ENCODE data around the gene POLR2J. TPM values are rescaled to one million over a fixed set of nuclear protein-coding genes. Genes with fewer than 3 reads are reported as not detected.

Gene POLR2J
- total RNA-seq, 1 donor from 2014 or later = 48.6 TPM

GRCh38 chr7:102450242-102450641 lies 28.5 kb downstream of the POLR2J start:
- no peak for DNase-seq (ENCODE audit: low spot score, unreplicated experiment)
- Mint-ChIP-seq H3K4me3 (ENCODE audit: low read depth) (no peak overlapping the region), H3K27me3 (no peaks in the 10 kb centered on the region), H3K36me3 (ENCODE audit: insufficient read depth) (peaks cover under 1% of the 10 kb centered on the region), H3K27ac (no peak overlapping the region), H3K4me1 (ENCODE audit: low read depth) (no peaks in the 10 kb centered on the region), H3K9me3 (ENCODE audit: low read depth) (no peaks in the 10 kb centered on the region)
- TF ChIP-seq CTCF (IDR thresholded peaks at IDR 0.05; ENCODE audit: unreplicated experiment) = no peak

- TF ChIP-seq CTCF (IDR thresholded peaks at IDR 0.05; ENCODE audit: unreplicated experiment) = no peak
- Mint-ChIP-seq H3K27ac (no peak overlapping the region), H3K4me1 (ENCODE audit: low read depth) (no peaks in the 10 kb centered on the region), H3K36me3 (ENCODE audit: insufficient read depth) (peaks cover 4% of the 10 kb centered on the region), H3K9me3 (ENCODE audit: low read depth) (no peaks in the 10 kb centered on the region), H3K4me3 (ENCODE audit: low read depth) (no peak overlapping the region), H3K27me3 (no peaks in the 10 kb centered on the region)
- DNase-seq (ENCODE audit: low spot score, unreplicated experiment) = no peak
Observed at GRCh38 chr7:102449136-102449535, 29.6 kb downstream of the POLR2J start.

GRCh38 chr7:102447311-102447710 lies 31.4 kb downstream of the POLR2J start:
- H3K4me3 Mint-ChIP-seq (ENCODE audit: low read depth) = no peak overlapping the region
- H3K27ac Mint-ChIP-seq = no peak overlapping the region
- H3K27me3 Mint-ChIP-seq = no peaks in the 10 kb centered on the region
- TF ChIP-seq CTCF (IDR thresholded peaks at IDR 0.05; ENCODE audit: unreplicated experiment) = no peak
- no peaks in the 10 kb centered on the region for H3K4me1 Mint-ChIP-seq (ENCODE audit: low read depth)
- no peaks in the 10 kb centered on the region for H3K9me3 Mint-ChIP-seq (ENCODE audit: low read depth)
- no peak for DNase-seq (ENCODE audit: low spot score, unreplicated experiment)
- peaks cover 4% of the 10 kb centered on the region for H3K36me3 Mint-ChIP-seq (ENCODE audit: insufficient read depth)

GRCh38 chr7:102446387-102447156 lies 32.1 kb downstream of the POLR2J start:
- DNase-seq (ENCODE audit: low spot score, unreplicated experiment) = no peak
- no peaks in the 10 kb centered on the region for H3K4me1 Mint-ChIP-seq (ENCODE audit: low read depth)
- H3K36me3 Mint-ChIP-seq (ENCODE audit: insufficient read depth) = peaks cover 4% of the 10 kb centered on the region
- TF ChIP-seq CTCF (IDR thresholded peaks at IDR 0.05; ENCODE audit: unreplicated experiment) = no peak
- H3K4me3 Mint-ChIP-seq (ENCODE audit: low read depth) = no peak overlapping the region
- H3K9me3 Mint-ChIP-seq (ENCODE audit: low read depth) = no peaks in the 10 kb centered on the region
- H3K27me3 Mint-ChIP-seq = no peaks in the 10 kb centered on the region
- no peak overlapping the region for H3K27ac Mint-ChIP-seq

GRCh38 chr7:102445674-102446071 lies 33.0 kb downstream of the POLR2J start:
- Mint-ChIP-seq H3K36me3 (ENCODE audit: insufficient read depth) (peaks cover 4% of the 10 kb centered on the region), H3K27me3 (no peaks in the 10 kb centered on the region), H3K27ac (no peak overlapping the region), H3K9me3 (ENCODE audit: low read depth) (no peaks in the 10 kb centered on the region), H3K4me1 (ENCODE audit: low read depth) (no peaks in the 10 kb centered on the region), H3K4me3 (ENCODE audit: low read depth) (no peak overlapping the region)
- DNase-seq (ENCODE audit: low spot score, unreplicated experiment) = no peak
- no peak for TF ChIP-seq CTCF (IDR thresholded peaks at IDR 0.05; ENCODE audit: unreplicated experiment)
